Neutrophil (primary cell): ENCODE measurements around the gene CD300LF.

Experiments used
- H3K27ac ChIP-seq: fragments of 200-600 bp; sonication (generic); 2 replicates; pipeline ENCODE4 v1.5.1; 2016; ENCODE audit warnings: mild to moderate bottlenecking, moderate library complexity
- H3K27me3 ChIP-seq: fragments of 200-600 bp; sonication (generic); 2 replicates; pipeline ENCODE4 v1.6.0; 2016; ENCODE audit warnings: mild to moderate bottlenecking
- H3K36me3 ChIP-seq: fragments of 200-600 bp; sonication (generic); 2 replicates; pipeline ENCODE4 v1.5.1; 2017
- H3K4me1 ChIP-seq, 2 experiments: fragments of 200-600 bp in 1 of 2; sonication (generic) in 1 of 2; 1 replicate in 1 of 2; 2 replicates in 1 of 2; pipeline versions ENCODE4 v1.5.1 to v1.6.1; 2013 to 2016; ENCODE audit warnings: low read depth in 1 of 2, low read length in 1 of 2, mild to moderate bottlenecking in 1 of 2, moderate library complexity in 1 of 2; ENCODE audit not compliant: control insufficient read depth in 1 of 2, insufficient read depth in 1 of 2
- H3K4me3 ChIP-seq, 2 experiments: fragments of 200-600 bp in 1 of 2; sonication (generic) in 1 of 2; 1 replicate in 1 of 2; 2 replicates in 1 of 2; pipeline ENCODE4 v1.5.1; 2013 to 2016; ENCODE audit warnings: low read depth in 1 of 2, low read length in 1 of 2, mild to moderate bottlenecking in 1 of 2, moderate library complexity in 1 of 2
- H3K9me3 ChIP-seq: fragments of 200-600 bp; sonication (generic); 2 replicates; pipeline ENCODE4 v1.5.1; 2016
- CTCF ChIP-seq: fragments of 200-600 bp; sonication (generic); IDR thresholded peaks from 2 replicates; pipeline ENCODE4 v1.5.1; 2016; ENCODE audit warnings: antibody characterized with exemption

The CD300LF gene

GRCh38 chr17:74704544-74704943, 8.2 kb downstream of the CD300LF start:
- no peak for TF ChIP-seq CTCF
- peaks cover 0 to 2% of the 10 kb centered on the region in 2 experiments for H3K4me1 ChIP-seq
- peaks cover 54% of the 10 kb centered on the region for H3K36me3 ChIP-seq
- H3K27me3 ChIP-seq, result no peaks in the 10 kb centered on the region
- no peaks in the 10 kb centered on the region for H3K9me3 ChIP-seq
- no peak overlapping the region for H3K4me3 ChIP-seq
- H3K27ac ChIP-seq, result no peak overlapping the region

- Histone ChIP-seq H3K27ac (no peak overlapping the region), H3K27me3 (no peaks in the 10 kb centered on the region)
Observed at GRCh38 chr17:74703311-74703710, 9.4 kb downstream of the CD300LF start.

GRCh38 chr17:74702116-74702871, 10.4 kb downstream of the CD300LF start:
- H3K4me1 ChIP-seq, result no peaks in the 10 kb centered on the region
- H3K27me3 ChIP-seq, result no peaks in the 10 kb centered on the region
- no peaks in the 10 kb centered on the region for H3K9me3 ChIP-seq
- no peak overlapping the region for H3K4me3 ChIP-seq
- no peak for TF ChIP-seq CTCF
- peaks cover 74% of the 10 kb centered on the region for H3K36me3 ChIP-seq
- peak overlapping the region; percentile 40 for H3K27ac ChIP-seq

More at GRCh38 chr17:74703311-74703710, 9.4 kb downstream of the CD300LF start:
- TF ChIP-seq CTCF, result no peak
- H3K36me3 ChIP-seq, result peaks cover 64% of the 10 kb centered on the region
- H3K9me3 ChIP-seq, result no peaks in the 10 kb centered on the region
- no peak overlapping the region for H3K4me3 ChIP-seq
- H3K4me1 ChIP-seq, result no peaks in the 10 kb centered on the region

DNA sequence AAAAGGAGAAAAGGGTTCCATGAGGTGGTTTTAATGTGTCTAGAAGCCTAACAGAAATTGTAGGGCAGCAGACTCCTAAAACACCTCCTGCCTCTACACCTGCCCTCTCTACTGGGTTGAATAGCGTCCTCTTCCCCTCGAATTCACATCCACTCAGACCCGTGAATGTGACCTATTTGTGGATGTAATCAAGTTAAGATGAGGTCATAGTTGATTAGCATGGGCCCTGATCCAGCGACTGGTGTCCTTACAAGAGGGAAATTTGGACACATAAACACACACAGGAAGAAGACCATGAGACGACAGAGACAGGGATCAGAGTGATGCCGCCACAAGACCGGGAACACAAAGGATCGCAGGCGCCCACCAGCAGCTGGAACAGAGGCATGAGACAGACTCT, 13.5 kb downstream of the CD300LF start:
- TF ChIP-seq CTCF, result no peak
- Histone ChIP-seq H3K4me3 (no peak overlapping the region), H3K27ac (no peak overlapping the region), H3K36me3 (peaks cover 94% of the 10 kb centered on the region), H3K4me1 (no peaks in the 10 kb centered on the region), H3K27me3 (no peaks in the 10 kb centered on the region), H3K9me3 (no peaks in the 10 kb centered on the region)

GRCh38 chr17:74698069-74698468, 14.7 kb downstream of the CD300LF start:
- peaks cover 94% of the 10 kb centered on the region for H3K36me3 ChIP-seq

More at GRCh38 chr17:74698069-74698468, 14.7 kb downstream of the CD300LF start:
- no peaks in the 10 kb centered on the region for H3K27me3 ChIP-seq
- H3K4me1 ChIP-seq, result no peaks in the 10 kb centered on the region
- H3K4me3 ChIP-seq, result no peak overlapping the region
- no peaks in the 10 kb centered on the region for H3K9me3 ChIP-seq
- no peak for TF ChIP-seq CTCF
- no peak overlapping the region for H3K27ac ChIP-seq
